IMR-90 (cell line): Measurements from ENCODE around the gene DMD. TPM values are rescaled to one million over a fixed set of nuclear protein-coding genes. Genes with fewer than 3 reads are reported as not detected.

Source experiments
- ATAC-seq: fragments of 200-7000 bp; cut with Tn5 transposase; 2 replicates; pipeline ENCODE4 v1.9.1; 2020; ENCODE audit warnings: low read depth, mild to moderate bottlenecking, moderate library complexity
- BruUV-seq: library from RNA; stranded (reverse); fragments of 400-500 nt; replicated peaks from 2 replicates; lab custom pipeline; 2021; lab: Mats Ljungman, UMichigan
- CTCF ChIA-PET: fragments of 300-600 bp; formaldehyde crosslinking; extraction: SDS; loops from one replicate; lab custom pipeline; 2021; ENCODE audit warnings: antibody characterized with exemption; lab: Yijun Ruan, JAX
- POLR2A ChIA-PET: fragments of 300-600 bp; sonication (Branson Sonifier 250); formaldehyde crosslinking; loops from one replicate; lab custom pipeline; 2022; ENCODE audit warnings: antibody characterized with exemption; ENCODE audit not compliant: unreplicated experiment; lab: Charles Lee
- DNase-seq: peaks from one replicate; pipeline ENCODE4 v3.0.0; 2013
- H2AFZ ChIP-seq: replicated peaks from 2 replicates; pipeline ENCODE3; 2013; ENCODE audit warnings: low read length, mild to moderate bottlenecking; ENCODE audit not compliant: poor library complexity
- H2AK5ac ChIP-seq: 2 replicates; pipeline ENCODE4 v1.6.1; 2013; ENCODE audit warnings: low read depth, low read length, inconsistent platforms
- H2AK9ac ChIP-seq: replicated peaks from 2 replicates; pipeline ENCODE3; 2013; ENCODE audit warnings: mild to moderate bottlenecking, low read depth, low read length, moderate library complexity; ENCODE audit not compliant: poor library complexity
- H2BK120ac ChIP-seq: 2 replicates; pipeline ENCODE4 v1.6.1; 2013; ENCODE audit warnings: low read depth, low read length, inconsistent platforms
- H2BK15ac ChIP-seq: 3 replicates; pipeline ENCODE4 v1.6.1; 2013; ENCODE audit warnings: low read depth, low read length, inconsistent platforms
- H2BK20ac ChIP-seq: 2 replicates; pipeline ENCODE4 v1.6.1; 2013; ENCODE audit warnings: low read depth, mild to moderate bottlenecking, inconsistent platforms, low read length, moderate library complexity
- H2BK5ac ChIP-seq: 2 replicates; pipeline ENCODE4 v1.6.1; 2013; ENCODE audit warnings: mild to moderate bottlenecking, low read depth, low read length, inconsistent platforms; ENCODE audit not compliant: poor library complexity, severe bottlenecking
- H3K14ac ChIP-seq: replicated peaks from 2 replicates; pipeline ENCODE4 v1.6.1; 2013; ENCODE audit warnings: low read depth, low read length, inconsistent platforms
- H3K18ac ChIP-seq: 2 replicates; pipeline ENCODE4 v1.6.1; 2013; ENCODE audit warnings: low read depth, low read length, control low read depth
- H3K23ac ChIP-seq: 2 replicates; pipeline ENCODE4 v1.6.1; 2013; ENCODE audit warnings: low read depth, low read length, inconsistent platforms
- H3K27ac ChIP-seq: 2 replicates; pipeline ENCODE4 v1.5.1; 2013; ENCODE audit warnings: mild to moderate bottlenecking, control low read depth, low read length; ENCODE audit not compliant: insufficient read depth
- H3K27me3 ChIP-seq: 2 replicates; pipeline ENCODE4 v1.6.1; 2013; ENCODE audit warnings: low read length; ENCODE audit not compliant: control insufficient read depth, insufficient read depth
- H3K36me3 ChIP-seq: 2 replicates; pipeline ENCODE4 v1.6.1; 2013; ENCODE audit warnings: low read length, mixed read lengths; ENCODE audit not compliant: control insufficient read depth, insufficient read depth
- H3K4ac ChIP-seq: 2 replicates; pipeline ENCODE4 v1.6.1; 2013; ENCODE audit warnings: low read depth, low read length, inconsistent platforms
- H3K4me1 ChIP-seq: 2 replicates; pipeline ENCODE4 v1.6.1; 2013; ENCODE audit warnings: low read length, mixed read lengths; ENCODE audit not compliant: control insufficient read depth, insufficient read depth
- H3K4me2 ChIP-seq: 2 replicates; pipeline ENCODE4 v1.6.1; 2013; ENCODE audit warnings: low read depth, mild to moderate bottlenecking, control low read depth, low read length, moderate library complexity
- H3K4me3 ChIP-seq: 2 replicates; pipeline ENCODE4 v1.5.1; 2013; ENCODE audit warnings: low read depth, mild to moderate bottlenecking, control low read depth, low read length, moderate library complexity; ENCODE audit not compliant: insufficient read depth
- H3K56ac ChIP-seq: 2 replicates; pipeline ENCODE4 v1.6.1; 2013; ENCODE audit warnings: low read length, inconsistent platforms; ENCODE audit not compliant: insufficient read depth; ENCODE audit errors: extremely low read depth
- H3K79me1 ChIP-seq, 2 experiments: 2 replicates each; pipeline ENCODE4 v1.6.1; 2013; ENCODE audit warnings: low read length in 2 of 2, inconsistent platforms in 1 of 2, low read depth in 1 of 2
- H3K9ac ChIP-seq: 2 replicates; pipeline ENCODE4 v1.6.1; 2013; ENCODE audit warnings: low read depth, low read length, control low read depth
- H3K9me1 ChIP-seq: 2 replicates; pipeline ENCODE4 v1.6.1; 2013; ENCODE audit warnings: low read length, inconsistent platforms; ENCODE audit not compliant: insufficient read depth
- H3K9me3 ChIP-seq: 2 replicates; pipeline ENCODE4 v1.6.1; 2013; ENCODE audit warnings: low read length; ENCODE audit not compliant: control insufficient read depth, insufficient read depth
- H4K20me1 ChIP-seq: 2 replicates; pipeline ENCODE4 v1.6.1; 2013; ENCODE audit warnings: low read length, inconsistent platforms; ENCODE audit not compliant: insufficient read depth
- H4K5ac ChIP-seq: 2 replicates; pipeline ENCODE4 v1.6.1; 2013; ENCODE audit warnings: mild to moderate bottlenecking, low read depth, low read length, control low read depth
- H4K8ac ChIP-seq, 2 experiments: 2 replicates each; pipeline ENCODE4 v1.6.1; 2013; ENCODE audit warnings: low read depth in 2 of 2, low read length in 2 of 2, control low read depth in 1 of 2, inconsistent platforms in 1 of 2
- H4K91ac ChIP-seq: 2 replicates; pipeline ENCODE4 v1.6.1; 2013; ENCODE audit warnings: low read depth, low read length, inconsistent platforms; ENCODE audit not compliant: insufficient read depth
- CEBPB ChIP-seq: IDR thresholded peaks from 2 replicates; pipeline ENCODE4 v1.6.1; 2012; ENCODE audit warnings: low read depth, low read length, improper control_type of control experiment
- POLR2A ChIP-seq: IDR thresholded peaks from 2 replicates; pipeline ENCODE4 v1.6.1; 2012; ENCODE audit warnings: mild to moderate bottlenecking, low read depth, low read length
- SMC3 ChIP-seq: fragments of 150-350 bp; IDR thresholded peaks from 2 replicates; pipeline ENCODE4 v1.6.1; 2016; ENCODE audit warnings: low read depth, mild to moderate bottlenecking, antibody characterized with exemption, low read length, moderate library complexity
- WGBS, 2 experiments: methylation state at CpG; one replicate each; pipeline versions ENCODE4 v1.1.5 to v1.1.7; 2013; ENCODE audit warnings: missing lambda C conversion rate in 2 of 2; ENCODE audit not compliant: insufficient read length in 1 of 2; ENCODE audit errors: extremely low coverage in 2 of 2; 5-methylcytosine and 5-hydroxymethylcytosine counted together
- dilution Hi-C: fragments of 300-500 bp; cut with HindIII; formaldehyde crosslinking; loops from one replicate; pipeline ENCODE4 v1.14.3; 2018; ENCODE audit warnings: low sequenced_read_pairs; ENCODE audit not compliant: unreplicated experiment
- in situ Hi-C: fragments of 300-500 bp; cut with MboI; formaldehyde crosslinking; loops from 3 replicates; pipeline ENCODE4 v1.14.3; 2019; ENCODE audit warnings: low sequenced_read_pairs, inconsistent platforms, mixed read lengths
- intact Hi-C: fragments of 100-400 bp; cut with micrococcal nuclease; formaldehyde crosslinking; loops from 2 replicates; pipeline ENCODE4 v1.10.0; 2022
- polyA plus RNA-seq, 3 experiments: library from polyadenylated mRNA; depleted of rRNA; stranded (reverse); fragments of >200 nt; gene quantifications; 2 replicates each; pipeline ENCODE4 v1.2.3, GENCODE V29; 2012; ENCODE audit warnings: low replicate concordance in 1 of 3
- total RNA-seq: library from RNA; depleted of rRNA; stranded (reverse); fragments of >200 nt; gene quantifications from 2 replicates; pipeline ENCODE4 v1.2.3, GENCODE V29; 2012
- TF ChIP-seq, protein P1 (sequence below): fragments of 150-350 bp; IDR thresholded peaks from 2 replicates; pipeline ENCODE4 v1.6.1; 2016; ENCODE audit warnings: low read depth, mild to moderate bottlenecking, low read length, moderate library complexity, borderline replicate concordance

DMD gene
- total and polyA plus RNA-seq, 2 of the 4 experiments (the other 2 are of a cell fraction): 6.6 to 11.8 TPM

- no peak overlapping the region for H3K4me3 ChIP-seq
- H3K4me2 ChIP-seq: no peak overlapping the region
- DNase-seq (peak; percentile 36), ATAC-seq (no peak)
- intact Hi-C loops: no loop called here
- no peak overlapping the region for H3K4ac ChIP-seq
- H3K27ac ChIP-seq: no peak overlapping the region
- no peak overlapping the region for H2BK5ac ChIP-seq
- H2BK20ac ChIP-seq: no peak overlapping the region
- H3K23ac ChIP-seq: no peak overlapping the region
- no peak overlapping the region for H4K5ac ChIP-seq
- no peak overlapping the region for H3K56ac ChIP-seq
- CTCF ChIA-PET: no interaction called here
- H2AK9ac ChIP-seq: no peak overlapping the region
- H3K79me1 ChIP-seq: no peaks in the 10 kb centered on the region
- no peaks in the 10 kb centered on the region for H3K4me1 ChIP-seq
- H3K27me3 ChIP-seq: no peaks in the 10 kb centered on the region
- H2AFZ ChIP-seq: no peak overlapping the region
- H4K20me1 ChIP-seq: no peaks in the 10 kb centered on the region
- in situ Hi-C loops: no loop called here
- no peaks in the 10 kb centered on the region for H3K36me3 ChIP-seq
- H2BK120ac ChIP-seq: no peak overlapping the region
- no TSS peak for BruUV-seq
- no peak for TF ChIP-seq POLR2A
- TF ChIP-seq, protein P1, sequence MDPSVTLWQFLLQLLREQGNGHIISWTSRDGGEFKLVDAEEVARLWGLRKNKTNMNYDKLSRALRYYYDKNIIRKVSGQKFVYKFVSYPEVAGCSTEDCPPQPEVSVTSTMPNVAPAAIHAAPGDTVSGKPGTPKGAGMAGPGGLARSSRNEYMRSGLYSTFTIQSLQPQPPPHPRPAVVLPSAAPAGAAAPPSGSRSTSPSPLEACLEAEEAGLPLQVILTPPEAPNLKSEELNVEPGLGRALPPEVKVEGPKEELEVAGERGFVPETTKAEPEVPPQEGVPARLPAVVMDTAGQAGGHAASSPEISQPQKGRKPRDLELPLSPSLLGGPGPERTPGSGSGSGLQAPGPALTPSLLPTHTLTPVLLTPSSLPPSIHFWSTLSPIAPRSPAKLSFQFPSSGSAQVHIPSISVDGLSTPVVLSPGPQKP: no peak
- TF ChIP-seq SMC3: no peak
- no peak for TF ChIP-seq CEBPB
- H3K9ac ChIP-seq: no peak overlapping the region
- POLR2A ChIA-PET: no interaction called here
- H3K9me3 ChIP-seq: no peaks in the 10 kb centered on the region
- WGBS, 2 experiments: no CpG with 5 or more reads among the region's 7 CpGs
- no peak overlapping the region for H4K8ac ChIP-seq
- no peaks in the 10 kb centered on the region for H3K9me1 ChIP-seq
- dilution Hi-C loops: no loop called here
- no peak overlapping the region for H4K91ac ChIP-seq
- no peak overlapping the region for H2AK5ac ChIP-seq
- H3K18ac ChIP-seq: no peak overlapping the region
- H3K14ac ChIP-seq: no peak overlapping the region
- H2BK15ac ChIP-seq: no peak overlapping the region
Measured at GRCh38 chrX:31271615-31272471, 1939.5 kb downstream of the DMD start.
